ENCODE results near the gene AP2A2.

DNA sequence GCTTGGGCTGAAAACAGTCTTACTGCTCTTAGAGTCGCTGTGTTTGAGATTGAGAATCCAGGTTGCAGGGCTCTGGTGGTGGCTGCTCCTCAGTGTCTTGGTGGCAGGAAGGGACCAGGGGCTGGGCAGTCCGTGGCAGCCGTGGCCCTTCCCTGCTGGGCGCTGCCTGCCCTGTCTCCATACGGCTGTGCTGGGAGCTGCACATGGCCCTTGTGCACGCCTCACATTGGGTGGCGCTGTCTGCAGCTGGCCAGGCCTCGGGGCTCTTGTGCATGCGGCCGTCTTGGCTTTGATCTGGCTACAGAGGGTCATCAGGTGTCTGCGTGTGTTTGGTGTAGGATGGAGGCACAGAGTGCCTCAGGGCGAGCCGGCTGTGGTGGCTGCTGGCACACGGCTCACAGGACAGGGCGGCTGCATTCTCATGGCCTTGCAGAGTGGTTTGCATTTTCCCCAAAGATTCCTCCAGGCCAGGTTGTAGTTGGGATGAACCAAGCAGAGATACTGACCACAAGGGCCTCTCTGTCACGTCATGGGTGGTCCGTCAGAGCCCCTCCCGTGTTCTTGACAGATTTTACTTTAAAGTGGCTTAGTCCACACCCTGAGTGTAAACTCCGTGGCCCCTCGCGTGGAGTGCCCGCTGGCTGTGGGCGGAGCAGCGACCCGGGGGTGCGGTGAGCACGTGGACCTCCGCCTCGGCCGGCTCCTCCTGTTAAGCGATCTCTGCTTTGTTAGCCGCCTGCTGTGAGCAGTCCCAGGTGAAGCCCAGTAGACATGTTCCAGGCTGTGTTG lies 76.1 kb downstream of the AP2A2 start:
- TF ChIP-seq, protein P1, sequence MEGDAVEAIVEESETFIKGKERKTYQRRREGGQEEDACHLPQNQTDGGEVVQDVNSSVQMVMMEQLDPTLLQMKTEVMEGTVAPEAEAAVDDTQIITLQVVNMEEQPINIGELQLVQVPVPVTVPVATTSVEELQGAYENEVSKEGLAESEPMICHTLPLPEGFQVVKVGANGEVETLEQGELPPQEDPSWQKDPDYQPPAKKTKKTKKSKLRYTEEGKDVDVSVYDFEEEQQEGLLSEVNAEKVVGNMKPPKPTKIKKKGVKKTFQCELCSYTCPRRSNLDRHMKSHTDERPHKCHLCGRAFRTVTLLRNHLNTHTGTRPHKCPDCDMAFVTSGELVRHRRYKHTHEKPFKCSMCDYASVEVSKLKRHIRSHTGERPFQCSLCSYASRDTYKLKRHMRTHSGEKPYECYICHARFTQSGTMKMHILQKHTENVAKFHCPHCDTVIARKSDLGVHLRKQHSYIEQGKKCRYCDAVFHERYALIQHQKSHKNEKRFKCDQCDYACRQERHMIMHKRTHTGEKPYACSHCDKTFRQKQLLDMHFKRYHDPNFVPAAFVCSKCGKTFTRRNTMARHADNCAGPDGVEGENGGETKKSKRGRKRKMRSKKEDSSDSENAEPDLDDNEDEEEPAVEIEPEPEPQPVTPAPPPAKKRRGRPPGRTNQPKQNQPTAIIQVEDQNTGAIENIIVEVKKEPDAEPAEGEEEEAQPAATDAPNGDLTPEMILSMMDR (IDR thresholded peaks at IDR 0.05; ENCODE audit: insufficient read depth, low read depth, low read length) = no peak
- no peak for TF ChIP-seq EZH2 (IDR thresholded peaks at IDR 0.05; ENCODE audit: insufficient read depth, low read length)
